Panc1 (cell line): ENCODE results near the gene CHP1. TPM values are rescaled to one million over a fixed set of nuclear protein-coding genes. Genes with fewer than 3 reads are reported as not detected.

Source experiments
- ATAC-seq: fragments of 200-7000 bp; cut with Tn5 transposase; 2 replicates; pipeline ENCODE4 v1.9.1; 2020; ENCODE audit warnings: mild to moderate bottlenecking, moderate library complexity
- Bru-seq: library from RNA; stranded (reverse); fragments of 400-500 nt; gene quantifications from one replicate; lab custom pipeline; 2021; lab: Mats Ljungman, UMichigan
- BruChase-seq, 2 experiments: library from RNA; stranded (reverse); fragments of 400-500 nt; gene quantifications; one replicate each; lab custom pipeline; 2021; lab: Mats Ljungman, UMichigan
- BruUV-seq: library from RNA; stranded (reverse); fragments of 400-500 nt; replicated peaks from 2 replicates; lab custom pipeline; 2021; lab: Mats Ljungman, UMichigan
- CTCF ChIA-PET: fragments of 300-600 bp; sonication (Branson Sonifier 250); formaldehyde crosslinking; loops from one replicate; lab custom pipeline; 2022; ENCODE audit warnings: antibody characterized with exemption; lab: Charles Lee
- POLR2A ChIA-PET: fragments of 300-600 bp; sonication (Branson Sonifier 250); formaldehyde crosslinking; loops from one replicate; lab custom pipeline; 2022; ENCODE audit warnings: antibody characterized with exemption; lab: Charles Lee
- DNase-seq: peaks from one replicate; pipeline ENCODE4 v3.0.0-alpha.2; 2010; ENCODE audit warnings: low read depth, low spot score
- H3K27ac ChIP-seq: 2 replicates; pipeline ENCODE4 v1.5.1; 2011; ENCODE audit warnings: mild to moderate bottlenecking, low read length, inconsistent platforms
- H3K27me3 ChIP-seq: fragments of 200-500 bp; sonication (Bioruptor generic); 2 replicates; pipeline ENCODE4 v1.6.0; 2014; ENCODE audit warnings: low read length, inconsistent platforms; ENCODE audit not compliant: control insufficient read depth, insufficient read depth
- H3K36me3 ChIP-seq: fragments of 200-500 bp; sonication (Bioruptor generic); 2 replicates; pipeline ENCODE4 v1.5.1; 2014; ENCODE audit warnings: inconsistent platforms, mild to moderate bottlenecking, low read length, moderate library complexity; ENCODE audit not compliant: control insufficient read depth, insufficient read depth
- H3K4me1 ChIP-seq: 2 replicates; pipeline ENCODE4 v1.5.1; 2011; ENCODE audit warnings: inconsistent platforms, mild to moderate bottlenecking, low read length, moderate library complexity; ENCODE audit not compliant: control insufficient read depth, insufficient read depth
- H3K4me3 ChIP-seq, 2 experiments: 2 replicates each; pipeline ENCODE4 v1.5.1; 2011 to 2012; ENCODE audit warnings: low read depth in 2 of 2, low read length in 2 of 2, mild to moderate bottlenecking in 2 of 2, inconsistent platforms in 1 of 2, moderate library complexity in 1 of 2
- H3K9me3 ChIP-seq: fragments of 200-500 bp; sonication (Bioruptor generic); 2 replicates; pipeline ENCODE4 v1.5.1; 2014; ENCODE audit warnings: low read depth, mild to moderate bottlenecking, inconsistent platforms, low read length, moderate library complexity; ENCODE audit not compliant: control insufficient read depth, insufficient read depth
- POLR2AphosphoS5 ChIP-seq: IDR thresholded peaks from 2 replicates; pipeline ENCODE4 v1.6.1; 2012; ENCODE audit warnings: mild to moderate bottlenecking, low read depth, low read length, moderate library complexity
- SIN3A ChIP-seq: IDR thresholded peaks from 2 replicates; pipeline ENCODE4 v1.6.1; 2012; ENCODE audit warnings: low read depth, mild to moderate bottlenecking, low read length, moderate library complexity, borderline replicate concordance; ENCODE audit not compliant: insufficient read depth
- TCF7L2 ChIP-seq: IDR thresholded peaks from 2 replicates; pipeline ENCODE4 v1.6.1; 2011; ENCODE audit warnings: mild to moderate bottlenecking, low read depth, low read length, inconsistent platforms
- in situ Hi-C: cut with HindIII; loops from 2 replicates; pipeline ENCODE4 v1.10.0; 2016; ENCODE audit warnings: low sequenced_read_pairs, low pct_unique_long_range_greater_than_20kb
- intact Hi-C: fragments of 100-400 bp; cut with micrococcal nuclease; formaldehyde crosslinking; loops from one replicate; pipeline ENCODE4 v1.10.0; 2022; ENCODE audit not compliant: unreplicated experiment
- long read RNA-seq: library from polyadenylated mRNA; unstranded; transcript quantifications from one replicate; pipeline ENCODE4 v2.0.0, GENCODE V29; 2021; ENCODE audit not compliant: unreplicated experiment
- polyA plus RNA-seq: library from polyadenylated mRNA; unstranded; fragments of >200 nt; gene quantifications from one replicate; pipeline ENCODE4 v1.2.1, GENCODE V29; 2012; ENCODE audit warnings: missing spikeins; ENCODE audit not compliant: insufficient read length
- total RNA-seq: library from RNA; stranded (reverse); gene quantifications from one replicate; pipeline ENCODE4 v1.2.1, GENCODE V29; 2021; ENCODE audit not compliant: unreplicated experiment
- TF ChIP-seq, protein P1 (sequence below): fragments of 450-650 bp; IDR thresholded peaks from 2 replicates; pipeline ENCODE4 v1.5.1; 2017; ENCODE audit warnings: mild to moderate bottlenecking
- TF ChIP-seq, protein P2 (sequence below), 2 experiments: IDR thresholded peaks; 2 replicates each; pipeline ENCODE4 v1.6.1; 2011 to 2012; ENCODE audit warnings: low read depth in 2 of 2, control low read depth in 1 of 2, low read length in 1 of 2, mild to moderate bottlenecking in 1 of 2, moderate library complexity in 1 of 2; ENCODE audit not compliant: insufficient read depth in 1 of 2

The CHP1 gene
- 123 TPM for total RNA-seq
- 56.0 TPM for polyA plus RNA-seq
- percentile 72 among the genes with signal in this experiment for Bru-seq, nascent RNA
- BruChase-seq, experiment 1, labeled RNA remaining after a 2-hour chase = percentile 76 among the genes with signal in this experiment
- BruChase-seq, experiment 2, labeled RNA remaining after a 6-hour chase = percentile 88 among the genes with signal in this experiment
- long read RNA-seq, transcript CHP1-201 (7 exons, 3,329 nt) = major isoform, 34 of 72 reads
- long read RNA-seq, partial matches to known transcripts = 33 of 72 reads
- long read RNA-seq, other reads (novel, unspliced or antisense) = 5 of 72 reads

DNA sequence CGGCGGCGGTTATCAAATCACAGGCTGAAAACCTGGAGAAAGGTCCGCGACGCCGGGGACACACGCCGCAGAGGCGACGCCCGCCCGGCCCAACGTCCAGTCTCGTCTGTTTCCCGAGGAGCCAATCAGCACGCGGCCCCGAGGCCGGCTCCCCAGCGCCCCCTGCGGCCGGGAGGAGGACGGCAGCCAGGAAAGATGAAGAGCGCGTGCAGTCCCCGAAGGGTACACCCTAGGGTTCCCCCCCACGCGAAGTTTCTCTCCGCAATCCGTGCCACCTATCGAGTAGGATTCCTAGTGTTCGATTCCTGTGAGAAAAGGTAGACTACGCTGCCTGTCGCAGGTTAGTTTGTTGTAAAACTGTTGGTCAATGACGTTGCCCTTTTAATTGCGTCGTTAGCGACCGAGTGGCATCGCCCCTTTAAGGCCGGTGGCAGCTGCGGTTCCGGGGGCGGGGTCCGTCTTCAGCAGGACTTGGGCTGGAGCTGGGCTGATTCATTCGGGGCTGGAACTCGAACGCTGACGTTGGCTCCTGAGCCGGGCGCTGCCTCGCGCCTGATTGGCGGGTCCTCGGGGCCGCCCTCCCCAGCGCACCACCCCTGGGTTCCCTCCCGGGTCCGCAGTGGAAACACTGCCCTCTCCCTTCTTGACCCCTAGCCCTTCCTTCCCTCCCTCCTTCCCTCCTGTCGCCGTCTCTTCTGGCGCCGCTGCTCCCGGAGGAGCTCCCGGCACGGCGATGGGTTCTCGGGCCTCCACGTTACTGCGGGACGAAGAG, at the start of gene CHP1, which contains the start of gene EXD1:
Gene CHP1, plus strand, starts transcription at position 619 of the 772 bp plus-strand sequence. Its CDS starts 115 bp downstream, at position 734.
Gene EXD1, minus strand, starts transcription at position 108 of the 772 bp plus-strand sequence. CDS start 4,182 bp downstream, outside the sequence.
- no peaks in the 10 kb centered on the region for H3K27me3 ChIP-seq
- ChIA-PET CTCF (interaction anchor here (1.1 kb wide), 1 partner anchor 117 kb away, joined by 8 read pairs; no protein-coding TSS in a partner anchor), POLR2A (interaction anchor here (0.7 kb wide), 1 partner anchor 216 kb away, joined by 10 read pairs; no protein-coding TSS in a partner anchor)
- H3K4me1 ChIP-seq = peaks cover 12% of the 10 kb centered on the region
- H3K9me3 ChIP-seq = no peaks in the 10 kb centered on the region
- TF ChIP-seq, protein P1, sequence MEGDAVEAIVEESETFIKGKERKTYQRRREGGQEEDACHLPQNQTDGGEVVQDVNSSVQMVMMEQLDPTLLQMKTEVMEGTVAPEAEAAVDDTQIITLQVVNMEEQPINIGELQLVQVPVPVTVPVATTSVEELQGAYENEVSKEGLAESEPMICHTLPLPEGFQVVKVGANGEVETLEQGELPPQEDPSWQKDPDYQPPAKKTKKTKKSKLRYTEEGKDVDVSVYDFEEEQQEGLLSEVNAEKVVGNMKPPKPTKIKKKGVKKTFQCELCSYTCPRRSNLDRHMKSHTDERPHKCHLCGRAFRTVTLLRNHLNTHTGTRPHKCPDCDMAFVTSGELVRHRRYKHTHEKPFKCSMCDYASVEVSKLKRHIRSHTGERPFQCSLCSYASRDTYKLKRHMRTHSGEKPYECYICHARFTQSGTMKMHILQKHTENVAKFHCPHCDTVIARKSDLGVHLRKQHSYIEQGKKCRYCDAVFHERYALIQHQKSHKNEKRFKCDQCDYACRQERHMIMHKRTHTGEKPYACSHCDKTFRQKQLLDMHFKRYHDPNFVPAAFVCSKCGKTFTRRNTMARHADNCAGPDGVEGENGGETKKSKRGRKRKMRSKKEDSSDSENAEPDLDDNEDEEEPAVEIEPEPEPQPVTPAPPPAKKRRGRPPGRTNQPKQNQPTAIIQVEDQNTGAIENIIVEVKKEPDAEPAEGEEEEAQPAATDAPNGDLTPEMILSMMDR = peak; percentile 100
- TF ChIP-seq, protein P2, sequence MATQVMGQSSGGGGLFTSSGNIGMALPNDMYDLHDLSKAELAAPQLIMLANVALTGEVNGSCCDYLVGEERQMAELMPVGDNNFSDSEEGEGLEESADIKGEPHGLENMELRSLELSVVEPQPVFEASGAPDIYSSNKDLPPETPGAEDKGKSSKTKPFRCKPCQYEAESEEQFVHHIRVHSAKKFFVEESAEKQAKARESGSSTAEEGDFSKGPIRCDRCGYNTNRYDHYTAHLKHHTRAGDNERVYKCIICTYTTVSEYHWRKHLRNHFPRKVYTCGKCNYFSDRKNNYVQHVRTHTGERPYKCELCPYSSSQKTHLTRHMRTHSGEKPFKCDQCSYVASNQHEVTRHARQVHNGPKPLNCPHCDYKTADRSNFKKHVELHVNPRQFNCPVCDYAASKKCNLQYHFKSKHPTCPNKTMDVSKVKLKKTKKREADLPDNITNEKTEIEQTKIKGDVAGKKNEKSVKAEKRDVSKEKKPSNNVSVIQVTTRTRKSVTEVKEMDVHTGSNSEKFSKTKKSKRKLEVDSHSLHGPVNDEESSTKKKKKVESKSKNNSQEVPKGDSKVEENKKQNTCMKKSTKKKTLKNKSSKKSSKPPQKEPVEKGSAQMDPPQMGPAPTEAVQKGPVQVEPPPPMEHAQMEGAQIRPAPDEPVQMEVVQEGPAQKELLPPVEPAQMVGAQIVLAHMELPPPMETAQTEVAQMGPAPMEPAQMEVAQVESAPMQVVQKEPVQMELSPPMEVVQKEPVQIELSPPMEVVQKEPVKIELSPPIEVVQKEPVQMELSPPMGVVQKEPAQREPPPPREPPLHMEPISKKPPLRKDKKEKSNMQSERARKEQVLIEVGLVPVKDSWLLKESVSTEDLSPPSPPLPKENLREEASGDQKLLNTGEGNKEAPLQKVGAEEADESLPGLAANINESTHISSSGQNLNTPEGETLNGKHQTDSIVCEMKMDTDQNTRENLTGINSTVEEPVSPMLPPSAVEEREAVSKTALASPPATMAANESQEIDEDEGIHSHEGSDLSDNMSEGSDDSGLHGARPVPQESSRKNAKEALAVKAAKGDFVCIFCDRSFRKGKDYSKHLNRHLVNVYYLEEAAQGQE (IDR thresholded peaks at IDR 0.05; ENCODE audit: insufficient read depth in 1 of 2, low read depth in 2 of 2, low read length in 1 of 2) = 0 out of 4 replicates have a peak, but pooled peaks of 1 of the 2 experiments have one; percentile 25
- TF ChIP-seq POLR2AphosphoS5 (peak; percentile 41; the same call in 1 of the 2 replicates), TCF7L2 (peak; percentile 88), SIN3A (peak; percentile 83; the same call in 1 of the 2 replicates)
- H3K4me3 ChIP-seq = peak within 1 kb of the TSS; percentile 90 to 99
- in situ Hi-C loops (no loop called here), intact Hi-C loops (no loop called here)
- ATAC-seq = peak; percentile 100
- H3K27ac ChIP-seq = peak within 1 kb of the TSS; percentile 89
- no peaks in the 10 kb centered on the region; the same call in 1 of the 2 replicates for H3K36me3 ChIP-seq
- no TSS peak for BruUV-seq
- DNase-seq = peak; percentile 89

- Histone ChIP-seq H3K9me3 (no peaks in the 10 kb centered on the region), H3K36me3 (no peaks in the 10 kb centered on the region), H3K4me1 (no peaks in the 10 kb centered on the region), H3K27me3 (no peaks in the 10 kb centered on the region), H3K4me3 (no peak overlapping the region), H3K27ac (no peak overlapping the region)
- POLR2A ChIA-PET = no interaction called here
- in situ Hi-C loops = no loop called here
- no peak for ATAC-seq
- BruUV-seq = no TSS peak
- intact Hi-C loops = loop anchor here (10.0 kb wide), 3 partner anchors 97 to 237 kb away; no protein-coding TSS in a partner anchor
- no peak for DNase-seq
- TF ChIP-seq, protein P2 (IDR thresholded peaks at IDR 0.05; ENCODE audit: insufficient read depth in 1 of 2, low read depth in 2 of 2, low read length in 1 of 2) = no peak
- TF ChIP-seq POLR2AphosphoS5 (no peak), SIN3A (no peak), TCF7L2 (no peak)
- TF ChIP-seq, protein P1 = no peak
- CTCF ChIA-PET = no interaction called here
Observed at GRCh38 chr15:41182266-41182665, 48.8 kb upstream of the CHP1 start.
